Upper lobe of left lung (tissue), 6 donors: ENCODE measurements around the gene C12orf57. TPM values are rescaled to one million over a fixed set of nuclear protein-coding genes. Genes with fewer than 3 reads are reported as not detected.

Source experiments
- ATAC-seq, 2 donors: fragments of 200-7000 bp; cut with Tn5 transposase; one replicate each; pipeline ENCODE4 v1.9.1; 2022; ENCODE audit warnings: mild to moderate bottlenecking in 2 of 2, moderate library complexity in 2 of 2; ENCODE audit not compliant: low FRiP score in 2 of 2
- DNase-seq, 2 donors: peaks; one replicate each; pipeline ENCODE4 v3.0.0-alpha.2; 2019 to 2020
- H3K27ac ChIP-seq, 4 donors: fragments of 200-600 bp; sonication (generic); one replicate each; pipeline ENCODE4 v1.5.1; 2016 to 2019
- H3K27me3 ChIP-seq, 4 donors: fragments of 200-600 bp; sonication (generic); one replicate each; pipeline ENCODE4 v1.5.1; 2017 to 2019
- H3K36me3 ChIP-seq, 4 donors: fragments of 200-600 bp; sonication (generic); one replicate each; pipeline ENCODE4 v1.5.1; 2016 to 2019
- H3K4me1 ChIP-seq, 4 donors: fragments of 200-600 bp; sonication (generic); one replicate each; pipeline ENCODE4 v1.5.1; 2018 to 2019
- H3K4me3 ChIP-seq, 4 donors: fragments of 200-600 bp; sonication (generic); one replicate each; pipeline ENCODE4 v1.5.1; 2017 to 2019; ENCODE audit warnings: mild to moderate bottlenecking in 2 of 4, moderate library complexity in 1 of 4
- H3K9me3 ChIP-seq, 4 donors: fragments of 200-600 bp; sonication (generic); one replicate each; pipeline ENCODE4 v1.5.1; 2018 to 2019
- EP300 ChIP-seq, 4 donors: sonication (generic); formaldehyde crosslinking; IDR thresholded peaks; one replicate each; pipeline ENCODE4 v1.5.1; 2017; ENCODE audit warnings: antibody characterized with exemption in 4 of 4, control low read depth in 2 of 4
- POLR2A ChIP-seq, 4 donors: fragments of 450-650 bp; IDR thresholded peaks; one replicate each; pipeline ENCODE4 v1.5.1; 2016 to 2017; ENCODE audit warnings: antibody characterized with exemption in 4 of 4, mild to moderate bottlenecking in 2 of 4
- POLR2AphosphoS5 ChIP-seq, 2 donors: sonication (generic); formaldehyde crosslinking; IDR thresholded peaks; one replicate each; pipeline ENCODE4 v1.5.1; 2017; ENCODE audit warnings: antibody characterized with exemption in 2 of 2
- WGBS, 2 donors: methylation state at CpG; one replicate each; pipeline ENCODE4 v1.1.5; 2017 to 2018; 5-methylcytosine and 5-hydroxymethylcytosine counted together
- total RNA-seq, 6 donors: library from RNA; depleted of rRNA in 4 of 6; stranded (reverse); fragments of >200 nt in 4 of 6; gene quantifications; one replicate each; pipeline versions ENCODE4 v1.1.0 to v1.2.1, GENCODE V29; 2016 to 2021
- TF ChIP-seq, protein P1 (sequence below), 6 experiments: fragments of 450-650 bp in 4 of 6; fragments of 200-600 bp in 2 of 6; sonication (generic) in 2 of 6; IDR thresholded peaks; one replicate each; pipeline ENCODE4 v1.5.1; 2016 to 2019; ENCODE audit warnings: antibody characterized with exemption in 6 of 6
- donor health status: DM: no; HTN: no; CAD: no; lungs with moderate emphysema.
- donor health status: DM: no; HTN: yes; CAD: no; lungs with severe emphysema.

Gene C12orf57
- total RNA-seq, 6 donors from 2014 or later: 83.8 to 291 (median 179) TPM

DNA sequence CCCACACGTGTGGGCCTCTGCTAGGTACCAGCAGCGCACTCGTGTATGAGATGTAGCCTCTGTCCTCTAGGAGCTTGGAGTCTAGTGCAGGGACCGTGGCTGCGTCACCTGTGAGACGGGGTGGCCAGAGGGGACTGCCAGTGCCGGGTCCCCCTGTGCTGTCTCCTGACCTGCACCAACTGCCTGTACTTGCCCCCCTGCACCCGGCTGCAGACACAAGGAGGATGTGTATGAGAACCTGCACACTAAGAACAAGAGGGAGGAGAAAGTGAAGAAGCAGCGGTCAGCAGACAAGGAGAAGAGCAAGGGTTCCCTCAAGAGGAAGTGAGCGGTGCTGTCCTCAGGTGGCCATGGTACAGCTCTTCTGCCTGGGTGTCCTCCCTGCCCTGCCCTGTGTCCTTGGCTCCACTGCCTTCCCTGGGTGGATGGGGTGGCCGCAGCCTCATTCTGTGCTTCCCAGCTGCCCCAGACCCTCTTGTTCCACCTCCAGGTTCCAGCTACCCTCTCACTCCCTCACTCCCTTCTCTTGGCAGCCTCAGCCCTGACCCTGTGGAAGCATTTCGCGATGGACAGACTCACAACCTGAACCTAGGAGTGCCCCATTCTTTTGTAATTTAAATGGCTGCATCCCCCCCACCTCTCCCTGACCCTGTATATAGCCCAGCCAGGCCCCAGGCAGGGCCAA is 16.9 kb downstream of the C12orf57 start:
- Histone ChIP-seq H3K4me1 (peaks cover 60 to 87% (median 80%) of the 10 kb centered on the region in 4 donors), H3K4me3 (peak overlapping the region in 2 of 4 donors; percentile 58 to 60), H3K36me3 (peaks cover 0 to 24% (median 15%) of the 10 kb centered on the region in 4 donors), H3K27ac (peak overlapping the region; percentile 89 to 96 (median 90)), H3K9me3 (no peaks in the 10 kb centered on the region), H3K27me3 (no peaks in the 10 kb centered on the region)
- no peak for TF ChIP-seq POLR2AphosphoS5 (IDR thresholded peaks at IDR 0.05)
- TF ChIP-seq, protein P1, sequence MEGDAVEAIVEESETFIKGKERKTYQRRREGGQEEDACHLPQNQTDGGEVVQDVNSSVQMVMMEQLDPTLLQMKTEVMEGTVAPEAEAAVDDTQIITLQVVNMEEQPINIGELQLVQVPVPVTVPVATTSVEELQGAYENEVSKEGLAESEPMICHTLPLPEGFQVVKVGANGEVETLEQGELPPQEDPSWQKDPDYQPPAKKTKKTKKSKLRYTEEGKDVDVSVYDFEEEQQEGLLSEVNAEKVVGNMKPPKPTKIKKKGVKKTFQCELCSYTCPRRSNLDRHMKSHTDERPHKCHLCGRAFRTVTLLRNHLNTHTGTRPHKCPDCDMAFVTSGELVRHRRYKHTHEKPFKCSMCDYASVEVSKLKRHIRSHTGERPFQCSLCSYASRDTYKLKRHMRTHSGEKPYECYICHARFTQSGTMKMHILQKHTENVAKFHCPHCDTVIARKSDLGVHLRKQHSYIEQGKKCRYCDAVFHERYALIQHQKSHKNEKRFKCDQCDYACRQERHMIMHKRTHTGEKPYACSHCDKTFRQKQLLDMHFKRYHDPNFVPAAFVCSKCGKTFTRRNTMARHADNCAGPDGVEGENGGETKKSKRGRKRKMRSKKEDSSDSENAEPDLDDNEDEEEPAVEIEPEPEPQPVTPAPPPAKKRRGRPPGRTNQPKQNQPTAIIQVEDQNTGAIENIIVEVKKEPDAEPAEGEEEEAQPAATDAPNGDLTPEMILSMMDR (IDR thresholded peaks at IDR 0.05): peak in 2 of 6 experiments; percentile 9 to 20
- ATAC-seq: no peak
- no peak for DNase-seq
- 75 to 76% methylated on average over 8 to 13 of the region's 13 CpGs for WGBS, 2 donors

DNA sequence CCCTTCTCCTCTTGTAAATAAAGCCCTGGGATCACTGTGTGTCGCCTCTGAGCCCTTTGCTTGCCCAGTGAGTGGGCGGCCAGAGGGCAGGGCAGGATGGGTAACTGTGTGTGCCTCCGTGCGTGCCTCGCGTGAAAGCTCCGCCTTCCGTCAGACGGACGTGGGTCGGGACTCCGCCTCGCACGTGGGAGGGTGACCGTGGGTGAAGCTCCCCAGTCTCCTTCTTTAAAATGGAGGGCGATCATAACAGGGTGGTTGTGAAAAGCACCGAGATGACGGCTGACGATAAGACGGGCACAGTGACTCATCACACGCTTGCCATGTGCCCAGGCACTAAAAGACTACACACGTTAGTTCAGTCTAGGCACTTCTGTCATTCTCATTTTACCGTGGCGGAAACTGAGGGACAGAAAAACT is 17.5 kb downstream of the C12orf57 start:
- Histone ChIP-seq H3K36me3 (peaks cover 4 to 29% (median 16%) of the 10 kb centered on the region in 4 donors), H3K4me1 (peaks cover 57 to 82% (median 74%) of the 10 kb centered on the region in 4 donors), H3K27ac (peak overlapping the region; percentile 89 to 96 (median 90)), H3K27me3 (no peaks in the 10 kb centered on the region), H3K4me3 (peak overlapping the region in 3 of 4 donors; percentile 58 to 64 (median 60)), H3K9me3 (no peaks in the 10 kb centered on the region)
- peak; percentile 23 to 42 for TF ChIP-seq POLR2AphosphoS5 (IDR thresholded peaks at IDR 0.05)
- peak in 2 of 4 donors; percentile 20 to 46 for TF ChIP-seq EP300 (IDR thresholded peaks at IDR 0.05)
- TF ChIP-seq POLR2A (IDR thresholded peaks at IDR 0.05): peak in 1 of 4 donors; percentile 7
- TF ChIP-seq, protein P1 (IDR thresholded peaks at IDR 0.05): no peak
- peak; percentile 48 to 63 for ATAC-seq
- peak; percentile 80 to 91 for DNase-seq
- 21 to 40% methylated on average over 14 to 24 of the region's 24 CpGs for WGBS, 2 donors

DNA sequence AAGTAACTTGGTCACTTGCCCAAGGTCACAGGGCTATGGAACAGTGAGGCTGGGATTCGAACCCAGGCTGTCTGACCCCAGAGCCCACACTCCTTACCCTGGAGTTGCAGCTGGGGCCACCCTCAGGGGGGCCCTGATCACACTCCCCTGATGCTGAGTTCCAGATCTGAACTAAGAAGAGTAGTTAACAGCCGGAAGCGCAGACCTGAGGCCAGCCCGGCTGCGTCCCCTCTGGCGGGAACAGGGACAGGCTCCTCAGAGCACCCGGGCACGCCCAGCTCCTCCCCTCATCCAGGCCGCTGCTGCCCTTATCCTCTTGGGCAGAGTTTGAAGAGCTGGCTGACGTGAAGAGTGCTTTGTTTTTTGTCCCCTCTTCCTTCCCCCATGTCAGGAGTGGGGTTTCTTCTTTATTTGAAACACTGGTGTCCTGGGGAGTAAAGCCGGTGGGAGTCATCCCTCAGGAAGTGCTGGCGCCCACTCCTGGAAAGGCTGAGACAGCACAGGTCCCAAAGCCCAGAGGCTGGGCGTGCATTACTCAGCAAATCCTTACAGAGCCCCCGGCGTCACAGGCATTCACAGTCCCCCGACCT is 18.0 kb downstream of the C12orf57 start:
- ATAC-seq: peak; percentile 63 to 75
- H3K27me3 ChIP-seq: no peaks in the 10 kb centered on the region
- H3K9me3 ChIP-seq: no peaks in the 10 kb centered on the region
- H3K4me1 ChIP-seq: peaks cover 54 to 77% (median 71%) of the 10 kb centered on the region in 4 donors
- peak overlapping the region in 3 of 4 donors; percentile 58 to 64 (median 60) for H3K4me3 ChIP-seq
- peak overlapping the region; percentile 89 to 96 (median 90) for H3K27ac ChIP-seq
- peak; percentile 88 for DNase-seq
- TF ChIP-seq, protein P1 (IDR thresholded peaks at IDR 0.05): peak; percentile 9 to 67 (median 36)
- TF ChIP-seq POLR2A (IDR thresholded peaks at IDR 0.05) (peak in 1 of 4 donors; percentile 45), EP300 (IDR thresholded peaks at IDR 0.05) (no peak), POLR2AphosphoS5 (IDR thresholded peaks at IDR 0.05) (no peak)
- 5 to 17% methylated on average over 7 to 16 of the region's 16 CpGs for WGBS, 2 donors
- H3K36me3 ChIP-seq: peaks cover 8 to 34% (median 21%) of the 10 kb centered on the region in 4 donors

DNA sequence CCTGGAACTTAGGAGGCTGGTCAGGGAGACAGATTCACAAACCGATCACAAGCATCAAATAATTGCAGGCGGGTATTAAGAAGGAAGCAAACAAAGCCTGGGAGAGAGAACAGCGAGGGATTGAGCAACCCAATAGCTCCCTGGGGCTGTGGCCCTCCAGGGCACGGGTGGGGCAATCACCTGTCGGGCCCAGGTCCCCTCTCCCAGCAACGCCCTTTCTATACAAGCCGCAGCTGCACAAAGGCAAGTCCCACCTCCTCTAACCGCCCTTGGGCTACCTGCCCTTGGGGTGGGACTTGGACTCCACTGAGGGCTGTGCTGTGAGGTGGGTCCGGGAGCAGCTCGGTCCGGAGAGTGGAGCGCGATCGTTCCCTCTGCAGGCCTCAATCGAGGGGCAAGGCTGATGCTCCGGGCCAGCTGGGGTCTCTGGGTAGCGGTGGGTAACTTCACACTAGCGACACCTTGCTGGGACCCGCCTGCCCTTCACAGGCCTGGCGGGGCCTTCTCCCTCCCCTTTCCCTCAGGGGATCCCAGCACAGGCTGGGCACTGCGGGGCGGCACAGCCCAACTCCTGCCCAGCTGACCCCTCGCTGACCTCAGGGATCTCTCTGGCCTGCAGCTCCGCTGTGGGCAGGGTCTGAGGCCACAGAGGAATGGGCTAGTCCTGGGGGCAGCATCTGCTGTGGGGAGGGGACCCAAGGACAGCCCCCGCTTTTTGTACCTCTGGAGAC is 18.6 kb downstream of the C12orf57 start:
- H3K9me3 ChIP-seq: no peaks in the 10 kb centered on the region
- H3K27me3 ChIP-seq: no peaks in the 10 kb centered on the region
- peaks cover 8 to 40% (median 25%) of the 10 kb centered on the region in 4 donors for H3K36me3 ChIP-seq
- TF ChIP-seq EP300 (IDR thresholded peaks at IDR 0.05) (no peak), POLR2A (IDR thresholded peaks at IDR 0.05) (peak in 2 of 4 donors; percentile 72 to 76), POLR2AphosphoS5 (IDR thresholded peaks at IDR 0.05) (peak in 1 of 2 donors; percentile 33)
- TF ChIP-seq, protein P1 (IDR thresholded peaks at IDR 0.05): no peak
- WGBS, 2 donors: 50 to 52% methylated on average over 14 to 15 of the region's 25 CpGs
- H3K4me1 ChIP-seq: peaks cover 54 to 70% (median 66%) of the 10 kb centered on the region in 4 donors
- DNase-seq: peak; percentile 83 to 90
- ATAC-seq: peak; percentile 20 to 76
- peak overlapping the region in 3 of 4 donors; percentile 58 to 64 (median 60) for H3K4me3 ChIP-seq
- peak overlapping the region; percentile 89 to 96 (median 90) for H3K27ac ChIP-seq
